ENCODE results near the gene PCCA. TPM values are rescaled to one million over a fixed set of nuclear protein-coding genes. Genes with fewer than 3 reads are reported as not detected.
A peak's percentile ranks its signal among the peaks of the same experiment; 100 is the strongest.

PCCA gene
- total RNA-seq, 1 donor = 33.7 TPM

GRCh38 chr13:100529666-100530377 is 440.9 kb downstream of the PCCA start:
- no peak for DNase-seq (ENCODE audit: low read depth)
- TF ChIP-seq, protein P1, sequence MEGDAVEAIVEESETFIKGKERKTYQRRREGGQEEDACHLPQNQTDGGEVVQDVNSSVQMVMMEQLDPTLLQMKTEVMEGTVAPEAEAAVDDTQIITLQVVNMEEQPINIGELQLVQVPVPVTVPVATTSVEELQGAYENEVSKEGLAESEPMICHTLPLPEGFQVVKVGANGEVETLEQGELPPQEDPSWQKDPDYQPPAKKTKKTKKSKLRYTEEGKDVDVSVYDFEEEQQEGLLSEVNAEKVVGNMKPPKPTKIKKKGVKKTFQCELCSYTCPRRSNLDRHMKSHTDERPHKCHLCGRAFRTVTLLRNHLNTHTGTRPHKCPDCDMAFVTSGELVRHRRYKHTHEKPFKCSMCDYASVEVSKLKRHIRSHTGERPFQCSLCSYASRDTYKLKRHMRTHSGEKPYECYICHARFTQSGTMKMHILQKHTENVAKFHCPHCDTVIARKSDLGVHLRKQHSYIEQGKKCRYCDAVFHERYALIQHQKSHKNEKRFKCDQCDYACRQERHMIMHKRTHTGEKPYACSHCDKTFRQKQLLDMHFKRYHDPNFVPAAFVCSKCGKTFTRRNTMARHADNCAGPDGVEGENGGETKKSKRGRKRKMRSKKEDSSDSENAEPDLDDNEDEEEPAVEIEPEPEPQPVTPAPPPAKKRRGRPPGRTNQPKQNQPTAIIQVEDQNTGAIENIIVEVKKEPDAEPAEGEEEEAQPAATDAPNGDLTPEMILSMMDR (IDR thresholded peaks at IDR 0.05; ENCODE audit: insufficient read depth, low read depth, low read length) = no peak
- no peak overlapping the region for H3K4me3 ChIP-seq (ENCODE audit: low read depth, low read length)

DNA sequence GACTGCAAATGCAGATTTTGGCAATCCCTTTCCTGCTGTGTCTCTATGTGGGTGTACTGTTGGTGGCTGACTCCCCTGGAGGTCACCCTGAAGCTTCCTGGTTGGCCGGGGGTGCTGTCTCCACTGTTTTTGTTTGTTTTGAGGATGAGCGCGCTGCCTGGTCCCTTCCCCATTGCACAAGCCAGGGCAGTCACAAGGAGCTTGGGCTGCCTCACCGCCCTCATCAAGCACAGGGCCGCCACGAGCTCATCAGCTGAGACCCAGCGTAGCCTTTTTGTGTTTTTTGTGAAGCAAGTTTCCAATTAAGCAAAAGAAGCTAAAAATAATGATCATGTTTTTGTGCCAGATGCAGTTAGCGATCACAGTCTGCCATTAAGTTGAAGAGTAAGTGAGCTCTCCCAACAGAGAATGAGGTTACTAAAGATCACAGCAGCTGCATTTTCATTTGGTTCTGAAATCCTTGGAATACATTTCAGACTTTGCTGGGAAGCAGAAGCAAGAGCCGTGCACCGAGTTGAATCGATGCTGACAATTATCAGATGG is 441.8 kb downstream of the PCCA start:
- no peak overlapping the region for H3K4me3 ChIP-seq (ENCODE audit: low read depth, low read length)
- DNase-seq (ENCODE audit: low read depth) = peak; percentile 69
- TF ChIP-seq, protein P1 (IDR thresholded peaks at IDR 0.05; ENCODE audit: insufficient read depth, low read depth, low read length) = no peak

GRCh38 chr13:100532090-100532766 is 443.3 kb downstream of the PCCA start:
- no peak for DNase-seq (ENCODE audit: low read depth)
- no peak overlapping the region for H3K4me3 ChIP-seq (ENCODE audit: low read depth, low read length)
- TF ChIP-seq, protein P1 (IDR thresholded peaks at IDR 0.05; ENCODE audit: insufficient read depth, low read depth, low read length) = no peak

- no peak overlapping the region for H3K4me3 ChIP-seq (ENCODE audit: low read depth, low read length)
- TF ChIP-seq, protein P1 (IDR thresholded peaks at IDR 0.05; ENCODE audit: insufficient read depth, low read depth, low read length) = no peak
- DNase-seq (ENCODE audit: low read depth) = no peak
Measured at GRCh38 chr13:100532836-100533435, 444.0 kb downstream of the PCCA start.

DNA sequence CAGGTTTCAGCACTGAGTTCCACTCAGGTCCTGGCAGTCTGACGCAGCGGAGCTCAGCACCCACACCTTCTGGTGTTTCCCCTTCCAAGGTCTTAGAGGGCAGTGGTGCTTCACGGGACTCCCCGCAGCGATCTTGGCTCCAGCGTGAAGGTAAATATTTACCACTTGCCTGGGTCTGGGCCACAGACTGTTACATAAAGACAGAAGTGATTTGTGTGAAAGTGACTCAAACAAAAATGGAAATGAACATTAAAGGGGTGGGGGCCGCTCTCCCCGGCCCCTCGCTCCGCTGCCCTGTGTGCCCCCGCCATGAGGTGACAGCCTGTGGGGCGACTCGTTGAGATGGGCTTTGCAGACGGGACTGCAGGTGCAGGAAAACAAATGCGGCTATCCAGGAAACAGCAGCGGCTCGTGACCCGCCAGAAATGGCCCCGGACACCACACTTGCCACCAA is 444.7 kb downstream of the PCCA start:
- no peak overlapping the region for H3K4me3 ChIP-seq (ENCODE audit: low read depth, low read length)
- TF ChIP-seq, protein P1 (IDR thresholded peaks at IDR 0.05; ENCODE audit: insufficient read depth, low read depth, low read length) = no peak
- DNase-seq (ENCODE audit: low read depth) = no peak

DNA sequence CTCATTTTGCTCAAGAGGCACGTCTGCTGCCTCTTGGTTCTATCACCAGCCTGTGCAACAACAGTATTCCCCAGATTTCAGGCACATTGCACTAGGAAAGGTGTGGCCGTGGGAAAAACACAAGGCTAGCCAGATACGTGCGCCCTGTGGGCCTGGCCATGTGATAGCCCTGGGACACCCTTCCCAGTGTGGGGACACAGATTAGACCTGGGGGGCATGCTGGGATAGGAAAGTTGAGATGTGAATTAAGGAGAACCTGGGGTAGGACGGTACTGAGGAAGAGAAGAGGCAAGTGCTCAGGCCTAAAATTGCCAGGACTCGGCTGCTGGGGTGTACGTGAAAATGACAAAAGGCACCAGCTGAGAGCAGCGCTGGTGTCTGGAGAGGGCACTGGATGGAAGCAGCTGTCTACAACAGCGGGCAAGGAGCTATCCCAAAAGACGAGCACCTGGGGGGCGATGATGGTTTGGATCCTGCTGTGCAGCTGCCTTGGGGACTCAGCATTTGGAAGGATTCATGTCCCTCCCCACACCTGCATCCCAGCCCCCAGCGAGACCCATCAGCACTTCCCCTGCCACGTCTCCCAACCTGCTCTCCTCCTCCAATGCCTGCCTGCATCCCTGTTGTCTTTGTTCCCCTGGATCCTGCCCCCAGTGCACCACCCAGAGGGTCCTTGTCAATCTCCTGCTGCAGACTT is 445.4 kb downstream of the PCCA start:
- TF ChIP-seq, protein P1 (IDR thresholded peaks at IDR 0.05; ENCODE audit: insufficient read depth, low read depth, low read length) = no peak
- no peak overlapping the region for H3K4me3 ChIP-seq (ENCODE audit: low read depth, low read length)
- DNase-seq (ENCODE audit: low read depth) = no peak

All from fibroblast of villous mesenchyme (primary cell).